Gastroesophageal sphincter (tissue), 4 donors: Measurements from ENCODE around the gene MOV10L1. TPM values are rescaled to one million over a fixed set of nuclear protein-coding genes. Genes with fewer than 3 reads are reported as not detected.

ENCODE experiments used
- ATAC-seq: fragments of 150-250 bp; one replicate; pipeline ENCODE4 v1.9.1; 2016; ENCODE audit warnings: mild to moderate bottlenecking, moderate library complexity
- H3K27ac ChIP-seq, 4 donors: fragments of 200-600 bp; sonication (generic) in 3 of 4; 1 replicate in 3 of 4; 2 replicates in 1 of 4; pipeline ENCODE4 v1.5.1; 2016 to 2019
- H3K27me3 ChIP-seq: fragments of 200-600 bp; sonication (generic); one replicate; pipeline ENCODE4 v1.5.1; 2019
- H3K36me3 ChIP-seq, 2 donors: fragments of 200-600 bp; sonication (generic); one replicate each; pipeline ENCODE4 v1.5.1; 2019; ENCODE audit warnings: control low read depth in 1 of 2
- H3K4me1 ChIP-seq, 3 donors: fragments of 200-600 bp; sonication (generic); 1 replicate in 2 of 3; 2 replicates in 1 of 3; pipeline ENCODE4 v1.5.1; 2016 to 2019; ENCODE audit warnings: control low read depth in 2 of 3
- H3K4me3 ChIP-seq, 2 donors: fragments of 200-600 bp; sonication (generic); one replicate each; pipeline ENCODE4 v1.5.1; 2019; ENCODE audit warnings: mild to moderate bottlenecking in 1 of 2, moderate library complexity in 1 of 2
- H3K9me3 ChIP-seq, 3 donors: fragments of 200-600 bp; sonication (generic); one replicate each; pipeline ENCODE4 v1.5.1; 2017 to 2019; ENCODE audit warnings: control low read depth in 2 of 3
- CTCF ChIP-seq, 4 experiments: fragments of 200-600 bp in 2 of 4; fragments of 450-650 bp in 2 of 4; sonication (generic) in 1 of 4; IDR thresholded peaks; one replicate each; pipeline ENCODE4 v1.5.1; 2017 to 2019; ENCODE audit warnings: antibody characterized with exemption in 4 of 4, mild to moderate bottlenecking in 2 of 4, moderate library complexity in 2 of 4
- EP300 ChIP-seq: sonication (generic); formaldehyde crosslinking; IDR thresholded peaks from one replicate; pipeline ENCODE4 v1.6.1; 2017; ENCODE audit warnings: antibody characterized with exemption, mild to moderate bottlenecking
- POLR2A ChIP-seq, 2 donors: fragments of 450-650 bp; IDR thresholded peaks; one replicate each; pipeline ENCODE4 v1.6.1; 2017; ENCODE audit warnings: antibody characterized with exemption in 2 of 2, mild to moderate bottlenecking in 2 of 2, moderate library complexity in 1 of 2
- POLR2AphosphoS5 ChIP-seq: sonication (generic); formaldehyde crosslinking; IDR thresholded peaks from one replicate; pipeline ENCODE4 v1.6.1; 2017; ENCODE audit warnings: antibody characterized with exemption
- WGBS, 2 donors: methylation state at CpG; one replicate each; pipeline ENCODE4 v1.1.5; 2018; ENCODE audit warnings: low coverage in 1 of 2; 5-methylcytosine and 5-hydroxymethylcytosine counted together
- total RNA-seq, 4 donors: library from RNA; depleted of rRNA; stranded (reverse); fragments of >200 nt; gene quantifications; one replicate each; pipeline ENCODE4 v1.1.0, GENCODE V29; 2016

MOV10L1 gene
- total RNA-seq, 4 donors from 2014 or later = 0.78 TPM; not detected in 3

GRCh38 chr22:50188356-50188755 lies 98.5 kb downstream of the MOV10L1 start:
- Histone ChIP-seq H3K27me3 (no peaks in the 10 kb centered on the region), H3K36me3 (peaks cover 0 to 5% of the 10 kb centered on the region in 2 donors), H3K9me3 (no peaks in the 10 kb centered on the region), H3K4me3 (no peak overlapping the region), H3K27ac (no peak overlapping the region), H3K4me1 (peaks cover 0 to 90% (median 37%) of the 10 kb centered on the region in 3 donors)
- 97 to 100% methylated on average over 2 to 7 of the region's 11 CpGs for WGBS, 2 donors
- ATAC-seq = no peak
- no peak for TF ChIP-seq POLR2AphosphoS5
- TF ChIP-seq EP300 = no peak
- no peak for TF ChIP-seq POLR2A (IDR thresholded peaks at IDR 0.05)
- TF ChIP-seq CTCF (IDR thresholded peaks at IDR 0.05) = no peak

GRCh38 chr22:50189184-50189848 lies 99.5 kb downstream of the MOV10L1 start:
- no peaks in the 10 kb centered on the region for H3K9me3 ChIP-seq
- peaks cover 0 to 81% (median 34%) of the 10 kb centered on the region in 3 donors for H3K4me1 ChIP-seq
- TF ChIP-seq CTCF (IDR thresholded peaks at IDR 0.05) (no peak), POLR2A (IDR thresholded peaks at IDR 0.05) (no peak), POLR2AphosphoS5 (no peak), EP300 (no peak)
- ATAC-seq = no peak
- H3K27ac ChIP-seq = peak overlapping the region in 3 of 4 donors; percentile 76 to 83 (median 78)
- no peak overlapping the region for H3K4me3 ChIP-seq
- peaks cover 0 to 15% of the 10 kb centered on the region in 2 donors for H3K36me3 ChIP-seq
- no peaks in the 10 kb centered on the region for H3K27me3 ChIP-seq
- WGBS, 2 donors = 70 to 93% methylated on average over 2 to 3 of the region's 20 CpGs

DNA sequence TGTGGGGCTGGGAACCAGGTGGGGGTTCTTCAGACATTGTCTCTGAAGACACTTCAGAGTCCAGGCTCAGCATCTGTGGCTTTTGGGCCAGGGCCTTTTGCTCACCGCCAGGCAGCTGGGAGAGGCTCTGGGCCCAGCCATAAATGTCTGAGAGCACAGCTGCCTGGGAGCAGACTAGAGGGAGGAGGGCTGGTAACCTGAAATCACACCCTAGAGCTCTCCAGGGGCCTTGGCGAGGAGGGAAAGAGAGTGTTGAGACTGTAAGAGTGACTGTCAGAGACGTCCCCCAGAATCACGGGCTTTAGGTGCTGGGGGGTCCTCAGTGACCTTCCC lies 100.0 kb downstream of the MOV10L1 start:
- H3K9me3 ChIP-seq = no peaks in the 10 kb centered on the region
- H3K4me3 ChIP-seq = peak overlapping the region; percentile 23 to 48
- ATAC-seq = peak; percentile 0
- 0% methylated on average over 3 of the region's 4 CpGs; no CpG with 5 or more reads in 1 of the 2 donors for WGBS, 2 donors
- H3K4me1 ChIP-seq = peaks cover 0 to 76% (median 30%) of the 10 kb centered on the region in 3 donors
- H3K36me3 ChIP-seq = peaks cover 0 to 20% of the 10 kb centered on the region in 2 donors
- no peaks in the 10 kb centered on the region for H3K27me3 ChIP-seq
- H3K27ac ChIP-seq = peak overlapping the region in 3 of 4 donors; percentile 76 to 83 (median 78)
- no peak for TF ChIP-seq POLR2A (IDR thresholded peaks at IDR 0.05)
- no peak for TF ChIP-seq EP300
- no peak for TF ChIP-seq POLR2AphosphoS5
- no peak for TF ChIP-seq CTCF (IDR thresholded peaks at IDR 0.05)

GRCh38 chr22:50190182-50190940 lies 100.6 kb downstream of the MOV10L1 start:
- no peaks in the 10 kb centered on the region for H3K9me3 ChIP-seq
- peaks cover 0 to 71% (median 30%) of the 10 kb centered on the region in 3 donors for H3K4me1 ChIP-seq
- 33% methylated on average over 1 of the region's 43 CpGs; no CpG with 5 or more reads in 1 of the 2 donors for WGBS, 2 donors
- no peaks in the 10 kb centered on the region for H3K27me3 ChIP-seq
- H3K36me3 ChIP-seq = peaks cover 0 to 25% of the 10 kb centered on the region in 2 donors
- TF ChIP-seq CTCF (IDR thresholded peaks at IDR 0.05) (peak in 1 of 4 experiments; percentile 66), POLR2A (IDR thresholded peaks at IDR 0.05) (no peak)
- peak; percentile 68 for ATAC-seq
- H3K27ac ChIP-seq = peak overlapping the region; percentile 3 to 83 (median 77)
- peak overlapping the region; percentile 23 to 48 for H3K4me3 ChIP-seq
